GM21825 (cell line): ENCODE results near the gene HSPA1A.
A peak's percentile ranks its signal among the peaks of the same experiment; 100 is the strongest.
"Not testable (repeated sequence)": the region's sequence is repeated elsewhere in the genome, so short reads cannot be mapped to it uniquely, and the experiment has no call there.

ENCODE experiments used
- ATAC-seq: cut with Tn5 transposase; IDR thresholded peaks from one replicate; pipeline ENCODE4 v1.9.1; 2021; ENCODE audit warnings: mild to moderate bottlenecking, moderate library complexity; ENCODE audit not compliant: unreplicated experiment

HSPA1A gene

DNA sequence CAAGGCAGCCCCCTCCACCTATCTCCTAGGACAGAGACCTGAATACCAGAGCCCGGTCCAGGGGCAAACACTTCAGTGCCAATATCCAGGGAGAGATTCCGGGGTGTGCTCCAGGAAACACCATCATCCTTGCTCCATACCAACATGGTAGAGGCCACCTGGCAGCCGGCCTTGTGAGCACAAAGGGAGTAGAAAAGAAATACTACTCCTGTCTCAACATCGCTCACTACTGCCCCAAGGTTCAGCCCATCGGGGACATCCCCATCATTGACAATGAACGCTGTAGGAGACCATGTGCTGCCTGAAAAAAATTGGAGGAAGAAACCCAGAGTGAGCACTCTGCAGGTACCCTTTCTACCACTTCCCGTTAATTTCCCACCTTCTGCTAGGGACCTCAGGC is 45.8 kb downstream of the HSPA1A start:
- no peak for ATAC-seq

DNA sequence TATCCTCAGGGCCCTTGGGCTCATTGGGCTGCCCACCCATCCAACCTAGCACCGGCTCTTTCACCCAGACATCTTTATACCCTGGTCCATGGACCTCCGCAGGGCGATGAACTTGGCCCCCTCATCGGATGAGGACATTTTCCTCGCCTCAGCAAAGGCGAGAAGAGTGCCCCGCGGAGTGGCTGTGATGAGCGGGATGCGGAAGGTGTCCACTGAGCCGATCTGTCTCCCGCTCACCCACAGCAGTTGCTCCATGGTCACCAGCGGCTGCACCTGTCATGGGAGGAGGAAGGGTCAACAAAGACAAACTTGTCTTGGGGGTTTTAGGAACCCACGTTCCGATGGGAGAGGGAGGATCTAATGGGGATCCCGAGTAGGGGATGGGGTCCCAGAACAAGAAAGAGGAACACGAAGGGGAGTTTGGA is 46.6 kb downstream of the HSPA1A start:
- ATAC-seq = no peak

DNA sequence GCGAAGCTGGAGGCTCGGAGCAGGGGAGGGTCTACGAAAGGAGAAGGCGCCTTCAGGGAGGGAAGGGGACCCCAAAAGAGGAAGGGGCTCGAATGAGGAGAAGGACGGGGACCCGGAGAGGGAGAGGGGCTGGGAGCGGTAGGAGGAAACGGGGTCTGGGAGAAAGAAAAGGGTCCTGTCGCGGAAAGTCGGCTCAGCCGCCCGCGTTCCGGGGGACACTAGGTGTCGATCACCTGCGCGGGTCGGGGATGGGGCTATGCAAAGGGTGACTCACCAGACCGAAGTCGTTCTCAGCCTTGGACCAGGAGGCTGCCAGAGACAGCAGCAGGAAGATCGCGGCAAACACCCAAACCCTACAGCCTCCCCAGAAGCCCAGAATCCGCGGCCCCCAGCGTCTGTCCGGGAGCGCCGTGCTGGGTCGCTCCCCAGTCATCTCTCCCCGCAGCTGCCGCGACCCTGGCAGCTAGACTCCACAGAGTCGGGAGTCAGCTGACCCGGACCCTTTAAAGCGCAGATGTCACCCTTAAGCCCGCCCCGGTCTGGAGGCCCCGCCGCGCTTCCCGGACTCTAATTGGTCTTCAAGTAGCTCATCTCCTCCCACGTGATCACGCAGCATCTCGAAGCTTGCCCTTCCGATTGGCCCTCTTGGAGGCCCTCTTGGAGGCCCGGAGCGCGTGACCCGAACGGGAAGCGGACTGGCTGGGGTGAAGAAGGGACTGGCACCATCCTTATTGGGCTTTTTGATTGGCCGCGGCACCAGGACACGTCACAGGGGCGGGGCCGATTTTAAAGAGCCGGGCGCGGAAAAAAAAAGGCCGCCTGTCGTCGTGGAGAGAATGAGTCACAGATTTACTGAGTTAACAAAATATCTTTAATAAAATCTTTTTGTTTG is 47.2 kb downstream of the HSPA1A start, which contains the start of gene NEU1:
TSS of gene NEU1 (minus strand) at position 478 of the 892 bp plus-strand sequence. CDS start at position 433, 45 bp downstream.
- peak; percentile 86 for ATAC-seq

DNA sequence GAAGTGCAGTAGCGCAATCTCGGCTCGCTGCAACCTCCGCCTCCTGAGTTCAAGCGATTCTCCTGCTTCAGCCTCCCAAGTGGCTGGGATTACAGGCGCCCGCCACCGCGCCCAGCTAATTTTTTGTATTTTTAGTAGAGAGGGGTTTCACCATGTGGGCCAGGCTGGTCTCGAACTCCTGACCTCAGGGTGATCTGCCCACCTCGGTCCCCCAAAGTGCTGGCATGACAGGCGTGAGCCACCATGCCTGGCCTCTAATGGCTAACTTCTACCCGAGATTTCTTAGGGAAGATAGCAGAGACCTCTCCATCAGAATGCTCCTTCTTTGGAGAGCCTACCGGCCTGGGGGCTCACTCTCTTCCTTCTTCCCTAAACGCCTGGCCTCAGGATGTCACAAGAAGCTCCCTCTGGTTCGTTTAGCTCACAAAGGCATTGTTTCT is 48.8 kb downstream of the HSPA1A start:
- not testable (repeated sequence) for ATAC-seq

DNA sequence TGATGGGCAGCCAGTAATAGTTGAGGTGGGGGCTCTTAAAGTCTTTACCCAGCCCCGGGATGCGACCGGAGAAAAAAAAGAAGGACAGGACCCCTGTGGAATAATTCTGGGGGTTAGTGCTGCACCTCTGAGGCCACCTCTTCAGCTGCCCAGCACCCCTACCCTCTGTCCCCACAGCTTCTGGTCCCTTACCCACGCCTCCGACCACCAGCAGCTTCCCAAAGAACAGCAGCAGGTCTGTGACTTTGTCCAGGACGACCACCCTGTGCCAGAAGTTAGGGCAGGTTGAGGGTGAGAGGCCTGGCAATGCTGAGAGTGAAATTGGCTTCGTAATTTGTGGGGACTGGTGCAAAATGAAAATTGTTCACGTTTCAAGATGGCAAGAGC is 49.5 kb downstream of the HSPA1A start:
- no peak for ATAC-seq

DNA sequence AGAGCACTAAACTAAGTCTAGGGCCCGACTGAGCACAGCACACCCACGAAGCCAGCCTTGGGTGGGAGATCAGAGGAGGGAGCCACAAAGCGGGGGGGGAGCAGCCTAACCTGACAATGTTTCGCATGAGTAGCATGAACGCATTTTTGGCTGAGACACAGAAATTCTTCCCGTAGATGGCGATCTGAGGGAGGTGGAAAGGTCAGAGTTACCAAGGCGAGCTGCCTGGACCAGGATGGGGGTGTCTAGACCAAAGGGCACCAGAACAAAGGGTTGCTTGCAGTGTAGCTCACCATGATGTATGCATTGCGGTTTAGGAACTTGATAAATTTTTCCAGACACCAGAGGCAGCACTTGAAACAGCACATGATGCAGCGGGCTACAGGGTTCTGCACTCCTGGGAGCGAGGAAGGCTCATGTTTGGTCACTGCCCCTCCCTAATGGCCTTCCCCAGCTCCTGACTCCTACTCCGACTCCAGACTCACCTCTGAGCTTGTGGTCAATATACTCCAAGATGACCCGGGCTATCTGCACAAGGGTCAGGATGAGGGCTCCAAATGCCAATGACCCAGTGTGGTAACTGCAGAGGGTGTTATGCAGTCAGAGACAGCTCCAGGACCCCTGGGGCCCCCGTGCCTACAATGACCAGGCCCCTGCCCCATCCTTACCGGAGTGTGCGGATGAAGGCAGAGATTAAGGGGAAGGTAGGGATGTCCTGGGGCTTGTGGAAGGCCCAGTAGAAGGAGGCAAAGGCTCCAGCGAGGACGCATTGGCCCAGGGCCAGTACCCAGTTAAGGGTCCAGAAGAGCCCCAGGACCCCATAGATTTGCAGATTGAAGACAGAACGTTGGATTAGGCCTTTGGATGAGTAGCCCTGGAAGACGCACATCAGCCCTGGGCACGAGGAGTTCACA is 50.1 kb downstream of the HSPA1A start:
- no peak for ATAC-seq
